A549 (cell line): ENCODE data around the gene PTX4. TPM values are rescaled to one million over a fixed set of nuclear protein-coding genes. Genes with fewer than 3 reads are reported as not detected.
"Not testable (repeated sequence)": the region's sequence is repeated elsewhere in the genome, so short reads cannot be mapped to it uniquely, and the experiment has no call there.

ENCODE experiments used
- ATAC-seq, 2 experiments: fragments of 200-7000 bp in 1 of 2; fragments of >200 bp in 1 of 2; cut with Nextera tagmentation in 1 of 2; cut with Tn5 transposase in 1 of 2; 3 replicates each; pipeline versions ENCODE4 v1.8.0 to v1.9.1; 2018 to 2020; ENCODE audit warnings: mild to moderate bottlenecking in 1 of 2, moderate library complexity in 1 of 2
- CTCF ChIA-PET: fragments of 300-600 bp; sonication (Branson Sonifier 250); formaldehyde crosslinking; extraction: SDS; loops from one replicate; lab custom pipeline; 2021; ENCODE audit warnings: antibody characterized with exemption, inconsistent platforms; lab: Yijun Ruan, JAX
- POLR2A ChIA-PET: fragments of 350-600 bp; formaldehyde crosslinking; extraction: SDS; loops from one replicate; lab custom pipeline; 2021; ENCODE audit warnings: antibody characterized with exemption, inconsistent platforms; lab: Yijun Ruan, JAX
- DNase-seq, 2 experiments: peaks; one replicate each; pipeline versions ENCODE4 v3.0.0 to v3.0.0-alpha.2; 2011 to 2016; ENCODE audit warnings: low read depth in 1 of 2, low spot score in 1 of 2
- FAIRE-seq: peaks from 2 replicates; lab custom pipeline; 2011; peaks lifted over from hg19 to GRCh38; lab: Jason Lieb, UNC
- H3K27ac ChIP-seq, 2 experiments: fragments of >200 bp; sonication (Bioruptor Twin); formaldehyde crosslinking; 3 replicates each; pipeline ENCODE4 v1.5.1; 2016 to 2017
- H3K4me1 ChIP-seq: fragments of >200 bp; sonication (Bioruptor Twin); formaldehyde crosslinking; 3 replicates; pipeline ENCODE4 v1.6.1; 2016
- H3K4me2 ChIP-seq: fragments of >200 bp; sonication (Bioruptor Twin); formaldehyde crosslinking; 3 replicates; pipeline ENCODE4 v1.6.1; 2016
- H3K4me3 ChIP-seq: fragments of >200 bp; sonication (Bioruptor Twin); formaldehyde crosslinking; 3 replicates; pipeline ENCODE4 v1.5.1; 2016
- H3K9me3 ChIP-seq: fragments of >200 bp; sonication (Bioruptor Twin); formaldehyde crosslinking; 3 replicates; pipeline ENCODE4 v1.6.1; 2016
- CHD4 ChIP-seq: fragments of 200-600 bp; sonication (generic); IDR thresholded peaks from 2 replicates; pipeline ENCODE4 v1.6.1; 2016; ENCODE audit warnings: antibody characterized with exemption, mild to moderate bottlenecking, borderline replicate concordance
- CTCF ChIP-seq: fragments of >200 bp; sonication (Bioruptor Twin); formaldehyde crosslinking; IDR thresholded peaks from 3 replicates; pipeline ENCODE4 v1.5.1; 2016
- EHF ChIP-seq: fragments of 250-450 bp; sonication (Bioruptor Pico); IDR thresholded peaks from 2 replicates; pipeline ENCODE4 v1.5.0; 2020; ENCODE audit warnings: mild to moderate bottlenecking
- EHMT2 ChIP-seq: fragments of 200-600 bp; sonication (generic); IDR thresholded peaks from 2 replicates; pipeline ENCODE4 v1.6.1; 2016; ENCODE audit warnings: antibody characterized with exemption, low read depth, mild to moderate bottlenecking, moderate library complexity
- ESRRA ChIP-seq: fragments of 150-350 bp; IDR thresholded peaks from 2 replicates; pipeline ENCODE4 v1.6.1; 2014; ENCODE audit warnings: mild to moderate bottlenecking, low read length, borderline replicate concordance
- FOSB ChIP-seq: fragments of 250-450 bp; sonication (Bioruptor Pico); IDR thresholded peaks from 2 replicates; pipeline ENCODE4 v1.5.0; 2020; ENCODE audit warnings: mild to moderate bottlenecking, moderate library complexity
- FOSL2 ChIP-seq, 2 experiments: fragments of 450-650 bp in 1 of 2; fragments of >200 bp in 1 of 2; sonication (Bioruptor Twin) in 1 of 2; formaldehyde crosslinking; IDR thresholded peaks; 2 replicates each; pipeline versions ENCODE4 v1.5.0 to v1.6.1; 2016 to 2020; ENCODE audit warnings: mild to moderate bottlenecking in 1 of 2, moderate library complexity in 1 of 2
- GATA3 ChIP-seq: IDR thresholded peaks from 2 replicates; pipeline ENCODE4 v1.6.1; 2012; ENCODE audit warnings: borderline replicate concordance
- HEYL ChIP-seq: fragments of 250-450 bp; sonication (Bioruptor Pico); IDR thresholded peaks from 2 replicates; pipeline ENCODE4 v1.8.0; 2021; ENCODE audit warnings: mild to moderate bottlenecking, moderate library complexity
- HOXB13 ChIP-seq: fragments of 250-450 bp; sonication (Bioruptor Pico); IDR thresholded peaks from 2 replicates; pipeline ENCODE4 v1.5.0; 2020; ENCODE audit warnings: low read depth, mild to moderate bottlenecking, moderate library complexity
- JUN ChIP-seq, 2 experiments: fragments of >200 bp; sonication (Bioruptor Twin); formaldehyde crosslinking; IDR thresholded peaks; 2 replicates in 1 of 2; 3 replicates in 1 of 2; pipeline ENCODE4 v1.6.1; 2016 to 2017
- JUNB ChIP-seq: fragments of >200 bp; sonication (Bioruptor Twin); formaldehyde crosslinking; IDR thresholded peaks from 2 replicates; pipeline ENCODE4 v1.6.1; 2016
- KDM1A ChIP-seq: fragments of 200-600 bp; sonication (generic); IDR thresholded peaks from 2 replicates; pipeline ENCODE4 v1.6.1; 2016; ENCODE audit warnings: low read depth, mild to moderate bottlenecking
- KDM5A ChIP-seq: fragments of 200-600 bp; sonication (generic); IDR thresholded peaks from 2 replicates; pipeline ENCODE4 v1.6.1; 2016; ENCODE audit warnings: antibody characterized with exemption, mild to moderate bottlenecking
- MAFK ChIP-seq: fragments of 450-650 bp; IDR thresholded peaks from 2 replicates; pipeline ENCODE4 v1.6.1; 2014; ENCODE audit not compliant: partially characterized antibody
- MAZ ChIP-seq: fragments of 150-350 bp; IDR thresholded peaks from 2 replicates; pipeline ENCODE4 v1.6.1; 2014; ENCODE audit warnings: antibody characterized with exemption, low read depth, low read length, borderline replicate concordance
- MYC ChIP-seq: IDR thresholded peaks from 2 replicates; pipeline ENCODE4 v1.6.1; 2012; ENCODE audit warnings: mild to moderate bottlenecking, inconsistent platforms, low read length, improper control_type of control experiment, borderline replicate concordance
- NR3C1 ChIP-seq: fragments of >200 bp; sonication (Bioruptor Twin); formaldehyde crosslinking; IDR thresholded peaks from 3 replicates; pipeline ENCODE4 v1.6.1; 2017
- PBX3 ChIP-seq: IDR thresholded peaks from 2 replicates; pipeline ENCODE4 v1.6.1; 2012
- PHF8 ChIP-seq: fragments of 200-600 bp; sonication (generic); IDR thresholded peaks from 2 replicates; pipeline ENCODE4 v1.6.1; 2016; ENCODE audit warnings: low read depth, mild to moderate bottlenecking, antibody characterized with exemption, moderate library complexity, borderline replicate concordance
- POLR2AphosphoS2 ChIP-seq: conservative IDR thresholded peaks from 2 replicates; pipeline ENCODE4 v1.6.1; 2012; ENCODE audit warnings: low read length, improper control_type of control experiment, inconsistent platforms
- RARB ChIP-seq: fragments of 250-450 bp; sonication (Bioruptor Pico); IDR thresholded peaks from 2 replicates; pipeline ENCODE4 v1.8.0; 2021; ENCODE audit warnings: mild to moderate bottlenecking, moderate library complexity
- RCOR1 ChIP-seq: fragments of 150-350 bp; IDR thresholded peaks from 2 replicates; pipeline ENCODE4 v1.6.1; 2014; ENCODE audit warnings: antibody characterized with exemption, low read length, low read depth
- SMC3 ChIP-seq: fragments of >200 bp; sonication (Bioruptor Twin); formaldehyde crosslinking; IDR thresholded peaks from 3 replicates; pipeline ENCODE4 v1.6.1; 2018; ENCODE audit warnings: inconsistent platforms
- WGBS: methylation state at CpG from one replicate; pipeline ENCODE4 v1.1.6; 2017; ENCODE audit errors: missing lambda C conversion rate; 5-methylcytosine and 5-hydroxymethylcytosine counted together
- polyA plus RNA-seq, 4 experiments: library from polyadenylated mRNA; depleted of rRNA in 3 of 4; stranded (reverse); fragments of >200 nt; fragmentation: RNase III in 1 of 4; extraction: RNeasy Plus Mini Kit Qiagen cat#74134 plus additional on column Dnase treatment in 1 of 4; gene quantifications; 2 replicates in 3 of 4; 3 replicates in 1 of 4; pipeline ENCODE4 v1.2.3, GENCODE V29; 2011 to 2017
- TF ChIP-seq, protein P1 (sequence below): IDR thresholded peaks from 2 replicates; pipeline ENCODE4 v1.6.1; 2012

Gene PTX4
- polyA plus RNA-seq, 2 of the 4 experiments (the other 2 are of a cell fraction): not detected

DNA sequence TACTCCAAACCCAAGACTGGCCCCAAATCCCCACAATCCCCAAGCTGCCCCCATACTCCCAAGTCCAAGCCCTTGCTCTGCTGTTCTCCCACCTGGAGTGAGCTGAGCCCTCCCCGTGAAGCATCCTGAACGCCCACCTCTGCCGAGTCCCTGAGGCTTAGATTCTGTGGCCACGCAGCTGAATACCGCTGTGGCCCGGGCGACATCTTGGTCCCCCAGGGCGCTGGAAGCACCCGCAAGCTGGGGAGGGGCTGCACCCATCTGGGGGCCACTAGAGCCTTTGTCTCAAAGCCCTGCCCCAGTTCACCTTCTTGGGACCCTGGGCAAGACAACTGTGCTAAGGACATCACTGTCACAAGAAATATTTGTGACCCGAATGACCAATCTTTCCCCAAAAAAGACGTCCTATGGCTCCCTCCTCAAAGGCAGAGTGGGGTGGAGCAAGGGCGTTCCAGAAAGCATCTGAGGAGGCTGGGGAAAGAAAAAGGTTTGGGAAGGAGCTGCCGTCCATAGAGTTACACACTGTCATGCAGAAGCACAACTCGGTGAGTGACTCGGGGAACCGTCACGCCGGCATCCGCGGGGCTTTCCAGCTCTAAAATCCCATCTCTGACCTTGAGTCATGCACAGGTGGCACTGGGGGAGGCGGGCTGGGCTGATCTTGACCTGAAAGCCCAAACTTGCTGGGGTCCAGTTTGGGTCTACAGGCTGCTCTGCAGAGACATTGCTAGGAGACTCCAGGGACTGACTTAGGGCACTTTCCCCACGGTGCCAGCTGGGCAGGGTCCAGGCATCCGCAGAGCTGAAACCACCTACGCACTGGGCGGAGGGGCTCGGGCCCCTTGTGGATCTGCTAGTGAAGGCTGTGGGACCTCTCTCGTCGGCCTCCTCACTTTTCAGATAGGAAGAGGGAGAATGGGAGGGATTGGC is 6.6 kb downstream of the PTX4 start:
- no peak overlapping the region for H3K27ac ChIP-seq
- no peak; a peak in 1 of 6 replicates for ATAC-seq
- H3K4me1 ChIP-seq: no peaks in the 10 kb centered on the region
- TF ChIP-seq FOSB (no peak), CHD4 (no peak), KDM5A (no peak), PHF8 (no peak), RARB (CRISPR knock-in tag) (no peak), JUN (IDR thresholded peaks at IDR 0.05) (no peak), HOXB13 (no peak), KDM1A (no peak), NR3C1 (no peak), SMC3 (no peak), FOSL2 (IDR thresholded peaks at IDR 0.05) (no peak), FOSL2 (CRISPR knock-in tag; IDR thresholded peaks at IDR 0.05) (no peak), GATA3 (no peak), JUNB (no peak), POLR2AphosphoS2 (no peak), EHF (CRISPR knock-in tag) (no peak)
- WGBS: 62% methylated on average over 27 of the region's 28 CpGs
- POLR2A ChIA-PET: no interaction called here
- no peak for FAIRE-seq
- CTCF ChIA-PET: interaction anchor here (1.2 kb wide), 1 partner anchor 48 kb away, joined by 3 read pairs; no protein-coding TSS in a partner anchor
- no peaks in the 10 kb centered on the region for H3K9me3 ChIP-seq
- no peak for DNase-seq
- H3K4me2 ChIP-seq: no peak overlapping the region
- no peak overlapping the region for H3K4me3 ChIP-seq

- H3K9me3 ChIP-seq, H3K4me1 ChIP-seq, H3K27ac ChIP-seq, DNase-seq, ATAC-seq, FAIRE-seq, H3K4me3 ChIP-seq, POLR2A ChIA-PET, H3K4me2 ChIP-seq: not testable (repeated sequence)
- WGBS: 80% methylated on average over 9 of the region's 9 CpGs
- CTCF ChIA-PET: interaction anchor here (1.4 kb wide), 1 partner anchor 227 kb away, joined by 3 read pairs; the partner anchor contains the start of gene MAPK8IP3
Measured at GRCh38 chr16:1478937-1479336, 9.8 kb downstream of the PTX4 start.

GRCh38 chr16:1477033-1477432 is 11.7 kb downstream of the PTX4 start:
- DNase-seq (no peak), FAIRE-seq (no peak), ATAC-seq (no peak)
- Histone ChIP-seq H3K4me3 (no peak overlapping the region), H3K4me1 (peaks cover 11% of the 10 kb centered on the region), H3K4me2 (no peak overlapping the region), H3K27ac (no peak overlapping the region), H3K9me3 (no peaks in the 10 kb centered on the region)
- ChIA-PET CTCF (interaction anchor here (1.2 kb wide), 1 partner anchor 9 kb away, joined by 3 read pairs; no protein-coding TSS in a partner anchor), POLR2A (interaction anchor here (1.3 kb wide), 1 partner anchor 17 kb away, joined by 3 read pairs; the partner anchor contains the start of gene TELO2)
- TF ChIP-seq EHMT2 (no peak), PBX3 (no peak), CTCF (no peak), NR3C1 (no peak), CHD4 (no peak), MAZ (no peak), RCOR1 (no peak), MAFK (no peak), KDM1A (no peak), ESRRA (no peak), MYC (no peak), HEYL (CRISPR knock-in tag) (no peak), KDM5A (no peak)
- TF ChIP-seq, protein P1, sequence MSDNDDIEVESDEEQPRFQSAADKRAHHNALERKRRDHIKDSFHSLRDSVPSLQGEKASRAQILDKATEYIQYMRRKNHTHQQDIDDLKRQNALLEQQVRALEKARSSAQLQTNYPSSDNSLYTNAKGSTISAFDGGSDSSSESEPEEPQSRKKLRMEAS: no peak
- TF ChIP-seq, all 56 proteins: peak for 0
- WGBS: 85% methylated on average over 10 of the region's 10 CpGs
